Sigmoid colon (tissue), 7 donors: ENCODE measurements around the gene NR3C2. TPM values are rescaled to one million over a fixed set of nuclear protein-coding genes. Genes with fewer than 3 reads are reported as not detected.

Source experiments
- DNase-seq: peaks from one replicate; pipeline ENCODE4 v3.0.0-alpha.2; 2019
- H3K27ac ChIP-seq, 4 donors: fragments of 200-600 bp; sonication (generic); one replicate each; pipeline ENCODE4 v1.5.1; 2016 to 2019; ENCODE audit warnings: mild to moderate bottlenecking in 1 of 4
- H3K27me3 ChIP-seq, 3 donors: fragments of 200-600 bp; sonication (generic); one replicate each; pipeline ENCODE4 v1.5.1; 2019; ENCODE audit warnings: mild to moderate bottlenecking in 1 of 3
- H3K36me3 ChIP-seq, 4 donors: fragments of 200-600 bp; sonication (generic); one replicate each; pipeline ENCODE4 v1.5.1; 2016 to 2019
- H3K4me1 ChIP-seq, 4 donors: fragments of 200-600 bp; sonication (generic); one replicate each; pipeline ENCODE4 v1.5.1; 2017 to 2019
- H3K4me3 ChIP-seq, 4 donors: fragments of 200-600 bp; sonication (generic); one replicate each; pipeline ENCODE4 v1.5.1; 2017 to 2019; ENCODE audit warnings: mild to moderate bottlenecking in 2 of 4, moderate library complexity in 1 of 4
- H3K9me3 ChIP-seq, 4 donors: fragments of 200-600 bp in 3 of 4; sonication (generic) in 3 of 4; one replicate each; pipeline versions ENCODE4 v1.5.1 to v1.6.1; 2013 to 2019
- EP300 ChIP-seq, 4 donors: sonication (generic); formaldehyde crosslinking; IDR thresholded peaks; one replicate each; pipeline ENCODE4 v1.6.1; 2017; ENCODE audit warnings: antibody characterized with exemption in 4 of 4
- POLR2A ChIP-seq, 2 donors: fragments of 450-650 bp; IDR thresholded peaks; one replicate each; pipeline ENCODE4 v1.6.1; 2016; ENCODE audit warnings: antibody characterized with exemption in 2 of 2, mild to moderate bottlenecking in 2 of 2, moderate library complexity in 2 of 2
- POLR2AphosphoS5 ChIP-seq, 4 donors: sonication (generic); formaldehyde crosslinking; IDR thresholded peaks; one replicate each; pipeline ENCODE4 v1.6.1; 2017; ENCODE audit warnings: antibody characterized with exemption in 4 of 4
- WGBS, 2 donors: extraction: QIAGEN DNeasy Blood & Tissue Kit; methylation state at CpG; one replicate each; pipeline ENCODE4 v1.1.7; 2013; 5-methylcytosine and 5-hydroxymethylcytosine counted together
- intact Hi-C: fragments of 100-400 bp; cut with DNase I; formaldehyde crosslinking; loops from one replicate; pipeline ENCODE4 v1.15.1; 2023
- polyA plus RNA-seq, 3 donors: library from polyadenylated mRNA; stranded (reverse); fragments of 200-250 nt; gene quantifications; one replicate each; pipeline ENCODE4 v1.2.3, GENCODE V29; 2013
- total RNA-seq, 4 donors: library from RNA; depleted of rRNA; stranded (reverse); fragments of >200 nt; gene quantifications; one replicate each; pipeline ENCODE4 v1.1.0, GENCODE V29; 2016
- TF ChIP-seq, protein P1 (sequence below), 4 experiments: fragments of 450-650 bp in 3 of 4; fragments of 200-600 bp in 1 of 4; IDR thresholded peaks; one replicate each; pipeline ENCODE4 v1.5.1; 2016 to 2019; ENCODE audit warnings: antibody characterized with exemption in 4 of 4, mild to moderate bottlenecking in 3 of 4, moderate library complexity in 2 of 4
- donor health status: healthy with polysubstance abuse.
- donor health status: Bipolar disorder and iron deficiency.
- donor health status: healthy.

Gene NR3C2
- total and polyA plus RNA-seq, 7 donors, result 15.6 to 34.9 (median 23.4) TPM

DNA sequence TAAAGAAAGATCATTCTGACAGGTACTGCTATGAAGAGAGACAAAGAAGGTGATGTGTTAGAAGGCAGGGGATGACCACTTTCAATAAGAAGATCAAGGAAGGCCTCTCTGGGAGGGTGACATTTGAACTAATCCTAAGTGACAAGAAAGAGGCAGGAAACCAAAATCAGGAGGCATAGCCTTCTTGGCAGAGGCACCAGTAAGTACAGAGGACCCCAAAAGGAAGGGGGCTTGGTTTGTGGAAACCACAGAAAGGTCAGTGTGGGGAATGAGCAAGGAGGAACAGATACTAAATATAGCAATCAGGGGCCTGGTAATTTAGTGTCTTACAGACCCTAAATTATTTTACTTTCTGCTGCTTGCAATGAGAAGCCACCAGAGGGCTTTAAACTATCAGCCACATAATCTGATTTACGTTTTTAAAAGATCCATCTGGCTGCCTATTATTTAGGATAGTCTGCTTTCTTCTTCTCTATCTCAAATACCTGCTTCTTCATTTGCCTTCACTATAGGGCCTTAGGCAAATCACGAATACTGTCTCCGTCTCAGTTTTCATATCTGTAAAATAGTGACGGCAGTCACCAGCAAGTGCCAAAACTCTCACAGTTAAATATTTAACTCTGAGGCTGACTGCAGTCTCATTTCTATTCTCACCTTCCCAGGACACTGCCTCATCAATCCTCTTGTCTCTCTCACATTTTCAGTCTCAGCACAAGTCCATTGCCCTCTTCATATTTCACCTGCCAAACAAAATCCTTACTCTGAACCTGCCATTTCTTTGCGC is 16.7 kb downstream of the NR3C2 start:
- WGBS, 2 donors, result 39 to 67% methylated on average over 5 of the region's 5 CpGs
- no peak for DNase-seq
- Histone ChIP-seq H3K27me3 (no peaks in the 10 kb centered on the region), H3K4me1 (peaks cover 0 to 20% (median under 1%) of the 10 kb centered on the region in 4 donors), H3K27ac (no peak overlapping the region), H3K9me3 (no peaks in the 10 kb centered on the region), H3K4me3 (no peak overlapping the region), H3K36me3 (no peaks in the 10 kb centered on the region)
- intact Hi-C loops, result no loop called here
- TF ChIP-seq POLR2AphosphoS5 (IDR thresholded peaks at IDR 0.05), result no peak
- TF ChIP-seq EP300 (IDR thresholded peaks at IDR 0.05), result no peak
- no peak for TF ChIP-seq POLR2A (IDR thresholded peaks at IDR 0.05)
- TF ChIP-seq, protein P1, sequence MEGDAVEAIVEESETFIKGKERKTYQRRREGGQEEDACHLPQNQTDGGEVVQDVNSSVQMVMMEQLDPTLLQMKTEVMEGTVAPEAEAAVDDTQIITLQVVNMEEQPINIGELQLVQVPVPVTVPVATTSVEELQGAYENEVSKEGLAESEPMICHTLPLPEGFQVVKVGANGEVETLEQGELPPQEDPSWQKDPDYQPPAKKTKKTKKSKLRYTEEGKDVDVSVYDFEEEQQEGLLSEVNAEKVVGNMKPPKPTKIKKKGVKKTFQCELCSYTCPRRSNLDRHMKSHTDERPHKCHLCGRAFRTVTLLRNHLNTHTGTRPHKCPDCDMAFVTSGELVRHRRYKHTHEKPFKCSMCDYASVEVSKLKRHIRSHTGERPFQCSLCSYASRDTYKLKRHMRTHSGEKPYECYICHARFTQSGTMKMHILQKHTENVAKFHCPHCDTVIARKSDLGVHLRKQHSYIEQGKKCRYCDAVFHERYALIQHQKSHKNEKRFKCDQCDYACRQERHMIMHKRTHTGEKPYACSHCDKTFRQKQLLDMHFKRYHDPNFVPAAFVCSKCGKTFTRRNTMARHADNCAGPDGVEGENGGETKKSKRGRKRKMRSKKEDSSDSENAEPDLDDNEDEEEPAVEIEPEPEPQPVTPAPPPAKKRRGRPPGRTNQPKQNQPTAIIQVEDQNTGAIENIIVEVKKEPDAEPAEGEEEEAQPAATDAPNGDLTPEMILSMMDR (IDR thresholded peaks at IDR 0.05), result no peak

DNA sequence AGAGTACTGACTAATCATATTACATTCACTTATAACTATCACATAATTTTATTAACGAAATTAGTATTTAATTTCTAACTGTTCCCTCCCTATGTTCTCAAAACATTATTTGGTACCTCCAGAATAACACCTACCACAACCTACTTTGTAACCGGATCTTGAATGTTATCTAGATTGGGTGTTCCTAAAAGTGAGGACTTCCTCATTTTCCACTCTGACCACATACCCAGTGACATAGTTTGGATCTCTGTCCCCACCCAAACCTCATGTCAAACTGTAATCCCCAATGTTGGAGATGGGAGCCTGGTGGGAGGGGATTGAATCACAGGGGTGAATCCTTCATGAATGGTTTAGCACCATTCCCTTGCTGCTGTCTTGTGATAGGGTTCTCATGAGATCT is 21.8 kb downstream of the NR3C2 start:
- no peak for DNase-seq
- Histone ChIP-seq H3K4me3 (no peak overlapping the region), H3K9me3 (no peaks in the 10 kb centered on the region), H3K4me1 (peaks cover 0 to 5% (median under 1%) of the 10 kb centered on the region in 4 donors), H3K27me3 (no peaks in the 10 kb centered on the region), H3K27ac (no peak overlapping the region), H3K36me3 (no peaks in the 10 kb centered on the region)
- no peak for TF ChIP-seq POLR2AphosphoS5 (IDR thresholded peaks at IDR 0.05)
- no peak for TF ChIP-seq POLR2A (IDR thresholded peaks at IDR 0.05)
- TF ChIP-seq EP300 (IDR thresholded peaks at IDR 0.05), result no peak
- TF ChIP-seq, protein P1 (IDR thresholded peaks at IDR 0.05), result no peak
- 39 to 42% methylated on average over 2 of the region's 2 CpGs for WGBS, 2 donors
- intact Hi-C loops, result no loop called here

DNA sequence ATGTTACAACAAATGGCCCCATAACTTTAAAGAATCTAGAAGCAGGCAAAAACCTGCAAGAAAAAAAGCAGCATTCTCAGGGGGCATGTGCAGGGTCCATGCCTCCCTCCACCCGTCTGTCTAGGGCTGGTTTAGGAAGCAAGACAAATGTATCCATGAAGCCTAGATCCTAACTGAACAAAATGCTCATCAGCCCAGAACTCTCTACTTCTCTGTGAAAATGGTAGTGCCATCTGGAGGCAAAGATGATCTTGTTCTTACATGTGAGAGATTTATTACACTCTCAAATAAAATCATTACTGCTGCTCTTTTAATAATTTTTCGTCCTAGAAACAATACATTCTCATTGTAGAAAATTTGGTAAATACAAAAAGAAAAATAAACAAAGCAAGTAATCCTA is 26.7 kb downstream of the NR3C2 start:
- intact Hi-C loops, result no loop called here
- Histone ChIP-seq H3K36me3 (no peaks in the 10 kb centered on the region), H3K27ac (no peak overlapping the region), H3K9me3 (no peaks in the 10 kb centered on the region), H3K4me1 (peaks cover 0 to 4% (median 0%) of the 10 kb centered on the region in 4 donors), H3K27me3 (no peaks in the 10 kb centered on the region), H3K4me3 (no peak overlapping the region)
- no peak for TF ChIP-seq POLR2AphosphoS5 (IDR thresholded peaks at IDR 0.05)
- TF ChIP-seq, protein P1 (IDR thresholded peaks at IDR 0.05), result peak in 1 of 4 experiments; percentile 8
- 80 to 83% methylated on average over 2 of the region's 2 CpGs for WGBS, 2 donors
- no peak for DNase-seq

DNA sequence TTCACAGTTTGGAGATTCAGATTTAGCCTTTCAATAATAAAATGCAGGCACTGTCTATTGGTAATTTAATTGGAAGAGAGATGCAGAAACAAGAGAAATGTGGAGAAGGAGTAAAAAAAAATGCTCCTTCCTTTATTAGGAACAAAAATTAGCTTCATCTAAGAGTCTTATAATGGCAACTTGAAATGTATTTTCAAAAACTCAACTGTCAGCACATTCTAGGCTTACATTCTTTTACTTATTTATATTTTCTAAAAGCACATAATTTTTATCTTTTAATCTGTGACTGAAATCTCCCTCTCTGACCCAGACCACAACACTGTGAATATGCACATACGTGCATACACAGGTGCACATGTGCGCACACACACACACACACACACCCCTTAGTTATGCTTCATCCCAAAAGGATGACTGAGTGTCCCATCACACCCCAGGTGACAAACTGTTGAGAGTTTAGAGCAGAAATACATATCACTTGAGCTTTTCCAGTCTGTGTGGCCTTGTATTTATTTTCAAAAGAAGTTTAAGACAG is 29.7 kb downstream of the NR3C2 start:
- intact Hi-C loops, result no loop called here
- no peak overlapping the region for H3K27ac ChIP-seq
- no peak for DNase-seq
- H3K9me3 ChIP-seq, result no peaks in the 10 kb centered on the region
- peaks cover 0 to 4% (median 0%) of the 10 kb centered on the region in 4 donors for H3K4me1 ChIP-seq
- no peak overlapping the region for H3K4me3 ChIP-seq
- no peak for TF ChIP-seq POLR2AphosphoS5 (IDR thresholded peaks at IDR 0.05)
- TF ChIP-seq, protein P1 (IDR thresholded peaks at IDR 0.05), result no peak
- TF ChIP-seq EP300 (IDR thresholded peaks at IDR 0.05), result no peak
- TF ChIP-seq POLR2A (IDR thresholded peaks at IDR 0.05), result no peak
- H3K27me3 ChIP-seq, result no peaks in the 10 kb centered on the region
- 79 to 92% methylated on average over 2 of the region's 2 CpGs for WGBS, 2 donors
- no peaks in the 10 kb centered on the region for H3K36me3 ChIP-seq
